HPDE6-E6E7 (cell line): ENCODE data around the gene OSBPL6.
"Not testable (repeated sequence)": the region's sequence is repeated elsewhere in the genome, so short reads cannot be mapped to it uniquely, and the experiment has no call there.

ENCODE experiments used
- DNase-seq: peaks from one replicate; pipeline ENCODE4 v3.0.0; 2011; ENCODE audit warnings: missing footprints; ENCODE audit errors: extremely low spot score

Gene OSBPL6

GRCh38 chr2:178301649-178302238, 107.4 kb downstream of the OSBPL6 start:
- no peak for DNase-seq

GRCh38 chr2:178304333-178304732, 110.0 kb downstream of the OSBPL6 start:
- no peak for DNase-seq

- peak; percentile 48 for DNase-seq
These were observed 112.2 kb downstream of the OSBPL6 start for GRCh38 chr2:178306352-178307073.

- DNase-seq: no peak
These were observed 113.3 kb downstream of the OSBPL6 start for GRCh38 chr2:178307650-178308049.

- no peak for DNase-seq
These were observed 115.2 kb downstream of the OSBPL6 start for GRCh38 chr2:178309541-178309940.

- DNase-seq: no peak
These were observed 120.8 kb downstream of the OSBPL6 start for GRCh38 chr2:178315078-178315477.

- no peak for DNase-seq
These were observed 121.2 kb downstream of the OSBPL6 start for GRCh38 chr2:178315488-178315948.

- no peak for DNase-seq
These were observed 123.5 kb downstream of the OSBPL6 start for GRCh38 chr2:178317811-178318210.

- DNase-seq: no peak
These were observed 125.8 kb downstream of the OSBPL6 start for GRCh38 chr2:178320011-178320585.

GRCh38 chr2:178322068-178322467, 127.8 kb downstream of the OSBPL6 start:
- no peak for DNase-seq

- not testable (repeated sequence) for DNase-seq
These were observed 129.0 kb downstream of the OSBPL6 start for GRCh38 chr2:178323331-178323730.

- no peak for DNase-seq
These were observed 129.8 kb downstream of the OSBPL6 start for GRCh38 chr2:178324077-178324476.

- DNase-seq: no peak
These were observed 131.0 kb downstream of the OSBPL6 start for GRCh38 chr2:178325268-178325667.

GRCh38 chr2:178327516-178327915, 133.2 kb downstream of the OSBPL6 start:
- DNase-seq: no peak

- no peak for DNase-seq
These were observed 133.7 kb downstream of the OSBPL6 start for GRCh38 chr2:178328037-178328436.

- DNase-seq: no peak
These were observed 136.1 kb downstream of the OSBPL6 start for GRCh38 chr2:178330175-178331017.

- peak; percentile 29 for DNase-seq
These were observed 137.4 kb downstream of the OSBPL6 start for GRCh38 chr2:178331474-178332432.

GRCh38 chr2:178333851-178334250, 139.5 kb downstream of the OSBPL6 start:
- no peak for DNase-seq

GRCh38 chr2:178335230-178335629, 140.9 kb downstream of the OSBPL6 start:
- DNase-seq: no peak

GRCh38 chr2:178344121-178344520, 149.8 kb downstream of the OSBPL6 start:
- no peak for DNase-seq

GRCh38 chr2:178345951-178346350, 151.6 kb downstream of the OSBPL6 start:
- DNase-seq: no peak
